NB4 (cell line): ENCODE results near the gene ANKZF1.

Source experiments
- CTCF ChIP-seq: IDR thresholded peaks from one replicate; pipeline ENCODE4 v1.5.1; 2012; ENCODE audit warnings: low read depth, low read length
- MAX ChIP-seq: IDR thresholded peaks from 2 replicates; pipeline ENCODE4 v1.6.1; 2011; ENCODE audit warnings: low read depth, low read length
- POLR2A ChIP-seq: IDR thresholded peaks from 2 replicates; pipeline ENCODE4 v1.6.1; 2011; ENCODE audit warnings: mild to moderate bottlenecking; ENCODE audit not compliant: insufficient read length; ENCODE audit errors: extremely low read depth

GRCh38 chr2:219199470-219200211 is 30.0 kb upstream of the ANKZF1 start:
- TF ChIP-seq CTCF (no peak), POLR2A (no peak), MAX (no peak)
